DMS53 treated with DMSO at 0.1 percent for 48 hours (cell line): ENCODE results near the gene TCERG1L.
"Not testable (repeated sequence)": the region's sequence is repeated elsewhere in the genome, so short reads cannot be mapped to it uniquely, and the experiment has no call there.

Source experiments
- DNase-seq: peaks from one replicate; lab custom pipeline; 2025; ENCODE audit not compliant: unreplicated experiment; lab: John Stamatoyannopoulos, UW

The TCERG1L gene, protein sequence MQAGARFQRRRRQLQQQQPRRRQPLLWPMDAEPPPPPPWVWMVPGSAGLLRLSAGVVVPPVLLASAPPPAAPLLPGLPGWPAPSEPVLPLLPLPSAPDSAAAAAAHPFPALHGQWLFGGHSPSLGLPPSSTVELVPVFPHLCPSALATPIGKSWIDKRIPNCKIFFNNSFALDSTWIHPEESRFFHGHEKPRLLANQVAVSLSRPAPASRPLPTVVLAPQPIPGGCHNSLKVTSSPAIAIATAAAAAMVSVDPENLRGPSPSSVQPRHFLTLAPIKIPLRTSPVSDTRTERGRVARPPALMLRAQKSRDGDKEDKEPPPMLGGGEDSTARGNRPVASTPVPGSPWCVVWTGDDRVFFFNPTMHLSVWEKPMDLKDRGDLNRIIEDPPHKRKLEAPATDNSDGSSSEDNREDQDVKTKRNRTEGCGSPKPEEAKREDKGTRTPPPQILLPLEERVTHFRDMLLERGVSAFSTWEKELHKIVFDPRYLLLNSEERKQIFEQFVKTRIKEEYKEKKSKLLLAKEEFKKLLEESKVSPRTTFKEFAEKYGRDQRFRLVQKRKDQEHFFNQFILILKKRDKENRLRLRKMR

DNA sequence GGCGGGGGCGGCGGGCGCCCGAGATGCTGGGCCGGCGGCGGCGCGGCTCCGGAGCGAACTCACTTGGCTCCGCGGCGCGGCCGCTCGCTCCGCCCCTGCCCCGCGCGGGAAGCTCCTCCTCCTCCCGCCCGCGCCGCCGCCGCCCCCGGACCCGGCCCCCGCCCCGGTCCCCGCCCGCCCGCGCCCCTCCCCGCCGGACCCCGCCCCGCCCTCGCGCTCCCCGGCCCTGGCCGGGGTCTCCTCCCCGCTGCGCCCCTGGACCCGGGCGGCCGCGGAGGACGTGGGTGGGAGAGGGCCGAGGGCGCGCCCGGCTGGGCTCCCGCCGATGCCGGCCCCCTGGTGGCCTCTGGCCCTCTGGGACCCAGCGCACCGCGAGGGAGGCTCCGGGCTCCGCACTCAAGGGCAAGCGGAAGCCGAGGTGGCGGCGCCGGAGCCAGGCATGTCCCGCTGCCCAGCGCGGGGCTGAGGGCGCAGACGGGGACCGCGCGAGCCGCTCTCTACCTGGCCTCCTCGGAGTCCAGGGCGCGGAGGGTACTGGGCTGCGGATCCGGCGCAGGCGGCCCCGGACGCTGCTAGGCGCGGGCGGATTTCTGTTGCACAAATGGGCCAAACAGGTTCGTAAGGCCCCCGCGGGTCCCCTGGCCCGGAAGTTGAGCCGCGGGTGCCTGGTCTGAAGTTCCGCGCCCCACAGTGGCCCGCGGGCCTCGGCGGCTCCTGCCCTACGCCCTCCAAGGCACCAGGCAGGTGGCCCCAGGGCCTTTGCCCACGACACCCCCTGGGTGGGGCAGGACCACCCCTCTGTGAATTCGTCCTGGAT, at the start of gene TCERG1L:
Gene TCERG1L (minus strand): TSS at position 61 of the 817 bp plus-strand sequence. CDS start 86 bp downstream, outside the sequence.
- DNase-seq: no peak

DNA sequence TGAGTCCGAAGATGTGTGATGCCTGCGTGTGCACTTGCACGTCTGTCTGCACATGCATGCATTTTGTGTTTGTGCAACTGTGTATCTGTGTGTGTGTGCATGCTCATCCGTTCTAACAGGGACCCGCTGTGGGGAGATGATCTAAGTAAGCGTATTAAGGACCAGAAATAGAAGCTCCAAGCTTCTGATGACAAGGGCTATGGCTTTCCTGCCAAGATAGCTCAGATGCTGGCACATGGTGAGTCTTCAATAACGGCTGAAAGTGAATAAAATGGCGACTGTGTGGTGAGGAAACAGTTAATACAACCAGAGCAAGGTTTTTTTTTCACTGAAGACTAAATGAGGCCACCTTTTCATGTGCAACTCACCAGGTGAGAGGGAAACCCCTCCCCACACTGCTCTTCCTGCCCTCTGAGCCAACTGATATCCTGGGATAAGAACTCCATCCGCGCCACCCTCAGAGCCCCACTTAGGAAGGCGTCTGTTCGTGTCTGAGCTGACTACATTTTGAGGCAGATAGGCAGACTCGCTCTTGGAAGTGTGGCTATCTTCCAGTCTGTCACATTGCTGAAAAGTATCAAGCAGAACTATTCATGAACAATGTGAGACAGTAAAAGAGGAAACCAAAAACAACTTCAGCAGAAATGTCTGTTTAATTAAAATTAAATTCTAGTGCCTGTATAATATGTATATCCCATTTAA, 47.4 kb upstream of the TCERG1L start:
- no peak for DNase-seq

DNA sequence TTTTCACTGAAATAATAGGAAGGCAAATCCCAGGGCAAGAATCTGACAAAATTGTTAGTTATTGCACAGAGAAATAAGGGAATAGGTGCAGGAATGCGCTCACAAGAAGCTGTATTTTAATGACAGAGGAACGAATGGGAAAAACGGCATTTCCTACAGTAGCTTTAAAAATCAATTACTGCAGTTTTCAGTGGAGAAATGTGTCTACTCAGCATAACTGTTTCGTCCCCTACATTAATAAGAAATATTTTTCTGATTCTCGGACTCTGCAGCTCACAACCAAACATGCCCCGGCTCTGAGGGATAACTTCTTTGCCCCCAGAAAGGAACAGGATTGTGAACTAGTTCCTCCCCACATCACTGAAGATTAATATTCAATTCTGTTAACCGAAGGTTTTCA, 44.9 kb upstream of the TCERG1L start:
- DNase-seq: no peak

GRCh38 chr10:131355881-131356280, 44.4 kb upstream of the TCERG1L start:
- DNase-seq: no peak

GRCh38 chr10:131355056-131355455, 43.5 kb upstream of the TCERG1L start:
- no peak for DNase-seq

DNA sequence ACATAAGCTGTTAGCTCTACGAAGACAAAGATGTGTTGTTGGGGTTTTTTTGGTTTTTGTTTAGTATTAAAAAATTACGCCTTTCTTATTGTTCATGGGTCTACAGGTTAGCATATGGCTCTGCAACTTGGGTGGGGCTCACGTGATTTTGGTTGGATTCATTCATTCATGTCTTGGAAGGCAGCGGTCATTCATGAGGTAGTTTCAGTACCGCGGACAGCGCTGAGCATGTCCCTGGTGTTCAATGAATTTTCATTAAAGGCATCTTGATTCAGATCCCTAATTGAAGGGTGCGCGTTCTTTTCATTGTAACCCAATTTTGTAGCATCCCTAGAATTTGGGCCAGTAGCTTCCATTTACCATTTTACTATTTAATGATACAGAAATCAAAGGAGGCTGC, 42.9 kb upstream of the TCERG1L start:
- no peak for DNase-seq

GRCh38 chr10:131352765-131353290, 41.3 kb upstream of the TCERG1L start:
- no peak for DNase-seq

- no peak for DNase-seq
These were observed 39.1 kb upstream of the TCERG1L start for GRCh38 chr10:131350660-131351059.

DNA sequence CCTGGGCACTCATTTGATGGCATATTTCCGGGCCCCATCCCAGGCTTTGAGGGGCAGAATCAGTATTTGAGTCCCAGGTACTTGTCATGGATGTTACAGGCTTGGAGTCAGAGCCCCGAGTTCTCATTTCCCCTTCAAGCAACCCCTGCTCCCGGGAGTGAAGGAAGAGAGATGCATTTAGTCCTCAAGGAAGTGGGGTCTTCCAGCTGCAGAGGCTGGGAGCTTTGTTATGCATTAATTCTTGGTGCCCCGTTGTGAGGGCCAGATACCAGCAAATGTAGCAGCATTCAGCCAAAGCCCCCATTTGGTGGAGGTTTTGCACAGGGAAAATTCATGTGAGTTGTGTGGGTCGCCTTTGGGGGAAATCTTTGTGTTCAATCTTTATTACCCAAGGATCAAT, 38.7 kb upstream of the TCERG1L start:
- DNase-seq: no peak

DNA sequence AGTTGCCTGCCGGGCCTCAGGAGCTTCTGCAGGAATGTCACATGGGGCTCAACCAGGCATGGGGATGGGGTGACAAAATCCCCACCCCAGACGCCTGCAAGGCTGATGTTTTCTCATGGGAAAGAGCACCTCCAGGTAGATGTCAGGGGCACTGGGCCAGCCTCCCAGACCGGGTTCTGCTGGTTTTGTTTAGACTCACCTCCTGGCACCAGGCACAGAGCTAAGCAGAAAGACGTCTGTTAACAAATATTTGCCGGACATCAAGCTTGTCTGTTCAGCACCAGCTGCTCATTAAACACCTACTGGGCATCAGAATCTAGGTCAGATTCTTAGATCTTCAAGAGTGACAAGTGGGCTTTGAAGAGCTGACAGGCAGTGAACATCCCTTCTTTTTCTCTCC, 34.9 kb upstream of the TCERG1L start:
- no peak for DNase-seq

DNA sequence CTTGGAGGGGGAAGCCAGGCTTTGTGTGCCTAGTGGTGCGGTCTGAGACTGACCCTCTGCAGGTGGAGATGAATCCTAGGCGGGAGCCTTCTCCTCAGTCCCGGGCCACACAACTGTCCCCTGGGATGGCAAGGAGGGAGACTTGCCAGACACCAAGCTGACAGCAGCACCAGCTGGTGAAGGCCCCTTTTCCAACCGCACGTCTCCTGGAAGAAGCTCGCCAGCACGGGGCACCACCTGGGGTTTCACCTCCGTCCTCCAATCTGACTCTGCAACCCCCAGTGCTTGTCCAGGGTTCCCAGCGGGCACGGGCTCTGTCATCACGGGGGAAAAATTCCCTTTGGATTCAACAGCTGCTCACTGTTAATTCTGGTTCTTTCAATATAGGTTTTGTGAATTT, 34.2 kb upstream of the TCERG1L start:
- DNase-seq: no peak

- no peak for DNase-seq
These were observed 33.2 kb upstream of the TCERG1L start for GRCh38 chr10:131344747-131345146.

DNA sequence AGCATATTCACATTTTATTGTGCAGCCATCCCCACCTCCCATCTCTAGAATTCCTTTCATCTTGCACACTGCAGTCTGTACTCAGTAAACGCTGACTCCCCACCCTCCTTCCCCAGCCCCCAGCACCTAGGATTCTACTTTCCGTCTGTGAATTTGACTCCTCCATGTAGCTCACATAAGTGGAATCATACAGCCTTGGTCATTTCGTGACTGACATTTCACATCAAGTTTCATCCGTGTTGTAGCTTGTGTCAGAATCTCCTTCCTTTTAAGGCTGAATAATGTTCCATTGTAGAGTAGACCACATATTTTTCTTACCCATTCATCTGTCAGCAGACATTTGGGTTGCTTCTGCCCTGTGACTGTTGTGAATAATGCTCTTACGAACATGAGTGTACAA, 26.2 kb upstream of the TCERG1L start:
- DNase-seq: no peak

DNA sequence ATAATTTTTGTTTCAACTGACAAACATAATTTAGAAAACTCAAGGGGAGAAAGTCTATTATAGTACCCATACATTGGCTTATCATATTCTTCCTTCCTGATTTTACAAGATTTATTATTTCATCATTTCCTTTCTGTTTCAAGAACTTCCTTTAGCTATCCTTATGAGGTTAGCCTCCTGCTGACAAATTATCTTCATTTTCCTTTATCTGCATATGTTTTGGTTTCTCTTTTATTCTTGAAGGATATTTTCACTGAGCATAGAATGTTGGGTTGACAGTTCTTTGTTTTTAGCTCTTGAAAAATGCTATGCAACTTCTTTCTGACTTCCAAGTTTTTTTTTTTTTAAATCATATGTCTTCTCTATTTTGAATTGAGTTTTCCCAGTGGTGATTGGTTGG, 21.3 kb upstream of the TCERG1L start:
- no peak for DNase-seq

GRCh38 chr10:131323880-131324279, 12.4 kb upstream of the TCERG1L start:
- no peak for DNase-seq

DNA sequence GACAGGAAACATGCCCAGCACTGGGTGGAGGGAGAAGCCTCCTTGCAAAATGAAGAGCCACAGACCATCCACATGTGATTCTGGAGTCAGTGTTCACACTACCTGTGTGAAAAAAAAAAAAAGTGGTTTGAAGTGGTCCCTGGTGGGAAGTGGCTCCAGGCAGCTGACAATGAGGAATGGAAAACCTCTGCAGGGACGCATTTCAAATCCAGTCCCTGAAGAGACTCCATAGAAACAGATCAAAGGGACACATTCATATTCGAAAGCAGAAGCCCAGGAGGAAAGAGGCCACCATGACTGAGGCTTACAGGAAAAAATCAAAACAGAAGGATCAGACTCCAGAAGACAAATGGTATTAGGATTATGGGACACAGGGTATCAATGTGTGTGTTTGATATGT, 11.5 kb upstream of the TCERG1L start:
- no peak for DNase-seq

DNA sequence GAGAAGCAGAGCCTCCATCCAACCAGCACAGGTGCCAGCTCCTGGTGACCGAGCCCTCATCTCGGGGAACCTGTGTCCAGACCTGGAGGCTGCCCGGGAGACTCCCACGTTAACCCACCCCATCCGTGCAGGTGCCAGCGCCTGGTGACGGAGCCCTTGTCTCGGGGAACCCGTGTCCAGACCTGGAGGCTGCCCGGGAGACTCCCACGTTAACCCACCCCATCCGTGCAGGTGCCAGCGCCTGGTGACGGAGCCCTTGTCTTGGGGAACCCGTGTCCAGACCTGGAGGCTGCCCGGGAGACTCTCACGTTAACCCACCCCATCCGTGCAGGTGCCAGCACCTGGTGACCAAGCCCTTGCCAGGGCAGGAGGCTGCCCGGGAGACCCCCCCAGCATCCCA, 11.1 kb upstream of the TCERG1L start:
- not testable (repeated sequence) for DNase-seq

- no peak for DNase-seq
These were observed 9.5 kb upstream of the TCERG1L start for GRCh38 chr10:131320860-131321604.

GRCh38 chr10:131318814-131319213, 7.3 kb upstream of the TCERG1L start:
- DNase-seq: no peak

DNA sequence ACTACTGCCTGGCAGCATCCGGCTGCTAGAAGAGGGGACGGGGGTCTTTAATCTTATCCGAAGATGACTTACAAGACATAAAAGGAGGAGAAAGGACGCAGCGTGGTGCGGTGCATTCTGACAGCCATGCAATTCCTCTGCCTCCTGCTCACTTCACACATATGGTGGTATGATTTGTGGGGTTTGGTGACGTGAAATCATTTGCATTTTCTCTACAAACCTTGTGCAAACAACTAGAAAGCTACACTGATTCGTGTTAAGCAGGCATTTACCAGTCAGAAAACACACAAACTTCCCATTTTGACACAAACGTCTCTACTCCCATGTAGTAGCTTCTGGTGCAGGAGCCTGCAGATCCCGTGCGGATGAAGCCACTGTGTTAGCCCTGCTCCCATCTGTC, 6.8 kb upstream of the TCERG1L start:
- no peak for DNase-seq
